AG09319 (cell line): ENCODE data around the gene FLOT1.

Experiments
- DNase-seq: peaks from one replicate; pipeline ENCODE4 v3.0.0-alpha.2; 2010; ENCODE audit warnings: low read depth; ENCODE audit errors: extremely low read depth
- TF ChIP-seq, protein P1 (sequence below): IDR thresholded peaks from 2 replicates; pipeline ENCODE4 v1.5.1; 2011; ENCODE audit warnings: low read depth, mild to moderate bottlenecking, inconsistent platforms, low read length, moderate library complexity

FLOT1 gene

DNA sequence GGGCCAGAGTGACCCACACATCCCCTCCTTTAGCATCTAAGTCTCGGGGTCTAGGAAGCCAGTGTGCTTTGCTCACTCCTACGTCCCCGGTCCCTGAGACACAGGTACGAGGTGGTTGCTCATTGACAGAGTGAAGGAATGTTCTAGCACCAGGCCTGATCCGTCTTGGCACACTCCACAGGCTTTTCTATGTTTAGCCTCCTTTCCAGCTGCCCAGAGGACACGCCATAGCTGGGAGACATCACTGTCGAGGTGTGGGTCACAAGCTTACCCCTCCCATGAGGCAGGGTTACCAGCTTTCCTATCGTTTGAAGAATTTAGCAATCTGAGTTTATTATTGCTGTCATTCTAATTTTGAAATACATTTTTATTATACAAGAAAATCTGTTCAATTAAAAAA lies 32.2 kb upstream of the FLOT1 start:
- no peak for DNase-seq
- TF ChIP-seq, protein P1, sequence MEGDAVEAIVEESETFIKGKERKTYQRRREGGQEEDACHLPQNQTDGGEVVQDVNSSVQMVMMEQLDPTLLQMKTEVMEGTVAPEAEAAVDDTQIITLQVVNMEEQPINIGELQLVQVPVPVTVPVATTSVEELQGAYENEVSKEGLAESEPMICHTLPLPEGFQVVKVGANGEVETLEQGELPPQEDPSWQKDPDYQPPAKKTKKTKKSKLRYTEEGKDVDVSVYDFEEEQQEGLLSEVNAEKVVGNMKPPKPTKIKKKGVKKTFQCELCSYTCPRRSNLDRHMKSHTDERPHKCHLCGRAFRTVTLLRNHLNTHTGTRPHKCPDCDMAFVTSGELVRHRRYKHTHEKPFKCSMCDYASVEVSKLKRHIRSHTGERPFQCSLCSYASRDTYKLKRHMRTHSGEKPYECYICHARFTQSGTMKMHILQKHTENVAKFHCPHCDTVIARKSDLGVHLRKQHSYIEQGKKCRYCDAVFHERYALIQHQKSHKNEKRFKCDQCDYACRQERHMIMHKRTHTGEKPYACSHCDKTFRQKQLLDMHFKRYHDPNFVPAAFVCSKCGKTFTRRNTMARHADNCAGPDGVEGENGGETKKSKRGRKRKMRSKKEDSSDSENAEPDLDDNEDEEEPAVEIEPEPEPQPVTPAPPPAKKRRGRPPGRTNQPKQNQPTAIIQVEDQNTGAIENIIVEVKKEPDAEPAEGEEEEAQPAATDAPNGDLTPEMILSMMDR: no peak

DNA sequence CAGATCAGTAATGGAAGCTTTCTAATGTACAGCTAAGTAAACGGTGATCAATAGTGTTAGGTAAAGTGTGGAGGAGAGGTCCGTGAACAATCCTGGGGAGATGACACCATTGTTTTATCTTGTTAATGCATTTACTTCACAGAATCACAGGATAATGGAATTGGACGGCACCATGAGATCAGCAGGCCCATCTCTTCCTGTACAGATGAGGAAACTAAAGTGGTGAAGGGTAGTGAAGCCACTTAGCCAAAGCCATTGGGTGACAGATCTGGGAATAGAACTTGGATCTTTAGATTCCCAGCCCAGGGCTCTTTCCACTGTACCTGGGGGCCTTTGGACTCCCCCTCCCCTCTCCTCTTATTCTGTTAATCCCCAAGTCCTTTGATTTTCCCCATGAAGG lies 28.1 kb upstream of the FLOT1 start:
- no peak for DNase-seq
- TF ChIP-seq, protein P1: no peak

DNA sequence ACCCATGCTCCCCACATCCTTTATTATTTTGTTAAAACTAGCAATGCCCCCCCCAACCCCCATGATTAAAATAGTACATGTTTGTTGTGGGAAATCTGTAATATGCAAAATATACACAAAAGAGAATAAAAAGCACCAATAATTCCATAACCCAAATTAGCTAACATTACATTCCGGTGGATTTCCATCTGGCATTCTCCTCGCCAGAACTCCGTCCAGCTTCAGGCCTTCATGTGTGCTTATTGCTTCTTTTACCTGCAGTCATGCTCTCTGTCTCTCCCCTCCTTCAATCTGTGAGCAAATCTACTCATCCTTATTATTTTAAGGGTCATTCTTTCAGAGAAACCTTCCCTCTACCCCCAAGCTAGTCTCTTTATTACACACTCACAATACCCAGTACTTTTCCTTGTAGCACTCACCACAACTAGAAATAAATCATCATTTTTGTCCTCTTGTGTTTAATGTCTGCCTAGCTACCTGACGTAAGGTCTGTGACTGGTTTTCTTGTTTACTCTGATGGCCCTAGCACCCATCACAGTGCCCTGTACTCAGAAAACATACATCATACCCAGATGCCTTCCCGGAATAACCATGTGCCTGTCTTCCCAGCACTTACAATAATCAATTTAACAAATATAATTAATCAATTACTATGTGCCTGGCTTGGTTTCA lies 27.5 kb upstream of the FLOT1 start:
- no peak for DNase-seq
- TF ChIP-seq, protein P1: no peak

DNA sequence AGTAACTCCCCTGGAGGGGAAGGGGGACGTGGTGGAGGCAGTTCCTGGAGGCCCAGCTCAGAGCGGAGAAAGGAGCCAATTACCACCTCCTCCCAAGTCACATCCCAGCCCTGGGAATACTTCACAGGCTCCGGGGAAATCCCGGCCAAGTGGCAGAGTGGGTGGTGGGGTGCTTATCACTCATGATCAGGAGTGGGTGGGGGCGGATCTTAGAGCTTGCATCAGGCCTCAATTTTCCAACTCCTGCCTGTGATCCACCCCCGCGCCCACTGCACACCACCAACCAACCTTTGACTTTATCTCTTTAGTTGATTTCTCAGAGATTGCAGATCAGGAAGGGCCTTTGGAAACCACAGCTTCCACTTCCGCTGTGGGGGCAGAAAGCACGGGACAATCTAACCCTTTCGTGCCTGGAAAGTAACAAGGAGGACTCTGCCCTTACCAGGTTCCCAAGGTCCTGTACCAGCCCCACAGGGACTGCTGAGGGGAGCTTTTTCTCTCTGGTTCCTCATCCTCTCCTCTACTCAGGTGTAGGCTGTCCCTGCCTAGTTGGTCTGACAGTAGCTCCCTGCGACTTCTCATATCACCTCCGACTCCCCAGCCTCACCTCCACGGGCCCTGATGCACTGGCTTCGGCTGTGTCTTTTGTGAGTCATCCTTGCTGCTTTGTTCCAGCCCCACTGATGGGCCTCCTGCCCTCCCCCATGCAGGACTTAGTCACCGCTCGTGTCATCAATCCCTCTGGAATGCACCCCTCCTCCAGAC lies 26.8 kb upstream of the FLOT1 start:
- DNase-seq: peak; percentile 83
- TF ChIP-seq, protein P1: no peak

DNA sequence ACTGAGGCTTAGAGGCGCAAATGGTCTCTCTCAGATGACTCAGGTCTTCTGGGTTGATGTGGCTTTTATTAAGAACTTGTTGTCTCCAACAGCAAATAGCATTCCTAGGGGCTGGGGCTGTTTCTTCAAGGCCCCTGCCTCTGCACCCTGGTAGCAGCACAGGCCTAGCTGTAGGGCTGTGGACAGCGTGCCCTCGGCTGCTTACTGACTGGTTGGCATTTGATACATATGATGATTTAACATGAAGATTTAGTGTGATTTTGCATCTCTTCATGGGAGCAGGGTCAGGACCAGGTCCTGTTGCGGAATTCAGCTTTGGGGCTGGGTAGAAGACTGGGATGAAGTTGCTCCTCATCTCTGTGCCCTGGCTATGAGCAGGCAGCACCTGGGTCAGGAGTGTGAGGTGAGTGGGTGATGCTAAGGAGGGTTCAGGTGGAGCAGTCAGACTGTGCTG lies 26.2 kb upstream of the FLOT1 start:
- TF ChIP-seq, protein P1: no peak
- no peak for DNase-seq

DNA sequence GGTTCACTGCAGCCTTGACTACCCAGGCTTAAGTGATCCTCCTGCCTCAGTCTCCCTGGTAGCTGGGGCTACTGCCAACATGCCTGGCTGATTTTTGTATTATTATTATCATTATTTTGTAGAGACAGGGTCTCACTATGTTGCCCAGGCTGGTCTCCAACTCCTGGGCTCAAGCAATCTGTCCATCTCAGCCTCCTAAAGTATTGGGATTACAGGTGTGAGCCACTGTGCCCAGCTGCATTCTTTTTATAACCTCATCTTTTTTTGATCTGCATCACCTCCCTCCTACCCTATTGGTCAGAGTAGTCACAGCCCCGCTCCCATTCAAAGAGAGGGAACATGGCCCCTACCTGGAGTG lies 25.4 kb upstream of the FLOT1 start:
- DNase-seq: no peak
- TF ChIP-seq, protein P1: no peak

DNA sequence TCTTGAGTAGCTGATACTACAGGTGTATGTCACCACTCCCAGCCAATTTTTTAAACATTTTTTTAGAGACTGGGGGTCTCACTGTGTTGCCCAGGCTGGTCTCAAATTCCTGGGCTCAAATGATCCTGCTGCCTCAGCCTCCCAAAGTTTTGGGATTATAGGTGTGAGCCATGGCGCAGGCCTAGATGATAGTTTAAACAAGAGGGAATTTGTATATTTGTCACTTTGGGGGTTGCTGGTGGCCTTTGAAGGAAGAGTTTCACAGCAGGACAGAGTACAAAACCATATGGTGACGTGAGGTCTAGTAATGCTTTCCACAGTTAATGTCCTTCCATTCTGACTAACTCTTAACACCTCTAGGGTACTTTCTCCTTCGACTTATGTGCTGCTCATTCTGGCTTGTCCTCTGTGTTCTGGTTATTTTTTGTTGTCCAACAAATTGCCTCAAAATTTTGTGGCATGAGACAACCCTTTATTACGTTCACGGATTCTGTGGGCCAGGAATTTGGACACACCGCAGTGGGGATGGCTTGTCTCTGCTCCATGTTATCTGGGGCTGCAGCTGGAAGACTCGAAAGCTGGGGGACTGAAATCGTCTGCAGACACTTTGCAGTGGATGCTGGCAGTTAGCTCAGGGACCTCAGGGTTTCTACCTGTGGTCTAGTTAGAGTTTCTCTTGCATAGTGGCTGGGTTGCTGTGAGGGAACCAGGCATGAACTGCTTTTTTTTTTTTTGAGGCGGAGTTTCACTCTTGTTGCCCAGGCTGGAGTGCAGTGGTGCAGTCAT lies 24.9 kb upstream of the FLOT1 start:
- TF ChIP-seq, protein P1: no peak
- no peak for DNase-seq
